Measurements from ENCODE around the gene CACNA1G. TPM values are rescaled to one million over a fixed set of nuclear protein-coding genes. Genes with fewer than 3 reads are reported as not detected.

Gene CACNA1G
- total and polyA plus RNA-seq, 9 of the 15 experiments (the other 6 are each of a cell fraction or from before 2014, with no cell fraction given): 0.01 TPM; not detected in 8

- TF ChIP-seq ARID4B (CRISPR knock-in tag; IDR thresholded peaks at IDR 0.05) (peak; percentile 71; the same call in 1 of the 2 replicates), PHF8 (IDR thresholded peaks at IDR 0.05; ENCODE audit: borderline replicate concordance, low read length) (peak; percentile 77; the same call in 1 of the 2 replicates), NONO (IDR thresholded peaks at IDR 0.05; ENCODE audit: low read depth in 2 of 2, low read length in 1 of 2) (peak in 1 of 2 experiments; percentile 51; a peak in 1 of 4 replicates), C11orf30 (IDR thresholded peaks at IDR 0.05; ENCODE audit: low read depth) (no peak), HDGF (IDR thresholded peaks at IDR 0.05) (no peak), TCF7 (IDR thresholded peaks at IDR 0.05; ENCODE audit: borderline replicate concordance) (no peak), PHB (CRISPR knock-in tag; IDR thresholded peaks at IDR 0.05) (no peak), TFAP4 (CRISPR knock-in tag; IDR thresholded peaks at IDR 0.05; ENCODE audit: borderline replicate concordance) (peak; percentile 48; the same call in 1 of the 2 replicates), THAP12 (CRISPR knock-in tag; IDR thresholded peaks at IDR 0.05) (0 out of 2 replicates have a peak, but pooled peaks have one; percentile 33), ZBTB33 (CRISPR knock-in tag; IDR thresholded peaks at IDR 0.05) (peak; percentile 74; the same call in 1 of the 2 replicates), GTF2A2 (tag; IDR thresholded peaks at IDR 0.05) (no peak), ZNF75A (CRISPR knock-in tag; IDR thresholded peaks at IDR 0.05) (no peak), ZNF197 (CRISPR knock-in tag; IDR thresholded peaks at IDR 0.05; ENCODE audit: low read depth) (no peak), JUN (IDR thresholded peaks at IDR 0.05; ENCODE audit: borderline replicate concordance, low read depth, low read length) (0 out of 2 replicates have a peak, but pooled peaks have one; percentile 8), JUN (CRISPR knock-in tag; IDR thresholded peaks at IDR 0.05; ENCODE audit: borderline replicate concordance) (0 out of 2 replicates have a peak, but pooled peaks have one; percentile 70), ELF2 (CRISPR knock-in tag; IDR thresholded peaks at IDR 0.05) (no peak), ESRRA (IDR thresholded peaks at IDR 0.05; ENCODE audit: borderline replicate concordance, low read depth) (no peak), CXXC5 (CRISPR knock-in tag; IDR thresholded peaks at IDR 0.05) (peak; percentile 47)
Observed at GRCh38 chr17:50547035-50547735, 13.3 kb upstream of the CACNA1G start, which contains the start of gene SPATA20 (continued).
